K562 (cell line): ENCODE data around the gene SCIN. TPM values are rescaled to one million over a fixed set of nuclear protein-coding genes. Genes with fewer than 3 reads are reported as not detected.

Source experiments
- ATF3 ChIP-seq, 2 experiments: fragments of 450-650 bp in 1 of 2; sonication (generic) in 1 of 2; formaldehyde crosslinking in 1 of 2; IDR thresholded peaks in 1 of 2; conservative IDR thresholded peaks in 1 of 2; 2 replicates each; pipeline versions ENCODE4 v1.6.1 to v1.8.1; 2016 to 2023; ENCODE audit warnings: mild to moderate bottlenecking in 2 of 2, moderate library complexity in 2 of 2, inconsistent platforms in 1 of 2, missing genetic modification reagents in 1 of 2
- CBFA2T3 ChIP-seq: fragments of 450-650 bp; IDR thresholded peaks from 2 replicates; pipeline ENCODE4 v1.6.1; 2017
- ELF2 ChIP-seq: fragments of 250-450 bp; sonication (Bioruptor Pico); IDR thresholded peaks from 2 replicates; pipeline ENCODE4 v1.5.0; 2021; ENCODE audit warnings: mild to moderate bottlenecking
- MAFG ChIP-seq: fragments of 450-650 bp; conservative IDR thresholded peaks from 2 replicates; pipeline ENCODE4 v1.6.1; 2016; ENCODE audit warnings: missing genetic modification characterization, missing compliant biosample characterization
- MCM5 ChIP-seq: fragments of 450-650 bp; IDR thresholded peaks from 2 replicates; pipeline ENCODE4 v1.6.1; 2016; ENCODE audit warnings: low read depth
- MNT ChIP-seq, 2 experiments: fragments of 450-650 bp; conservative IDR thresholded peaks; 2 replicates each; pipeline ENCODE4 v1.6.1; 2017; ENCODE audit warnings: mild to moderate bottlenecking in 2 of 2, moderate library complexity in 2 of 2
- NFE2 ChIP-seq: IDR thresholded peaks from 2 replicates; pipeline ENCODE4 v1.6.1; 2014; ENCODE audit warnings: antibody characterized with exemption, low read depth
- POLR2A ChIP-seq: fragments of 450-650 bp; conservative IDR thresholded peaks from 2 replicates; pipeline ENCODE4 v1.6.1; 2016
- RBM34 ChIP-seq: fragments of 200-400 bp; formaldehyde crosslinking; IDR thresholded peaks from 2 replicates; pipeline ENCODE4 v1.6.1; 2018; ENCODE audit warnings: low read length, borderline replicate concordance; ENCODE audit not compliant: insufficient read depth
- SMARCA4 ChIP-seq: fragments of 450-650 bp; IDR thresholded peaks from 2 replicates; pipeline ENCODE4 v1.6.1; 2016
- STAG1 ChIP-seq: sonication (generic); formaldehyde crosslinking; IDR thresholded peaks from 2 replicates; pipeline ENCODE4 v1.5.0; 2020; ENCODE audit warnings: missing genetic modification reagents, borderline replicate concordance
- TARDBP ChIP-seq: fragments of 450-650 bp; IDR thresholded peaks from 2 replicates; pipeline ENCODE4 v1.6.1; 2016
- THAP7 ChIP-seq: fragments of 250-450 bp; sonication (Bioruptor Pico); IDR thresholded peaks from 2 replicates; pipeline ENCODE4 v1.5.0; 2021
- ZC3H11A ChIP-seq: IDR thresholded peaks from 2 replicates; pipeline ENCODE4 v1.6.1; 2012; ENCODE audit warnings: low read depth, low read length, improper control_type of control experiment
- ZNF561 ChIP-seq: fragments of 450-650 bp; formaldehyde crosslinking; conservative IDR thresholded peaks from 2 replicates; pipeline ENCODE4 v1.4.0; 2020; ENCODE audit warnings: mild to moderate bottlenecking, moderate library complexity
- ZNF766 ChIP-seq: fragments of 200-800 bp; sonication (Bioruptor generic); conservative IDR thresholded peaks from 2 replicates; pipeline ENCODE4 v1.6.1; 2016; ENCODE audit warnings: missing genetic modification characterization, missing compliant biosample characterization
- polyA plus RNA-seq, 8 experiments: library from polyadenylated mRNA; depleted of rRNA in 4 of 8; stranded (reverse) in 5 of 8; unstranded in 3 of 8; fragments of >200 nt; fragmentation: Nextera tagmentation in 2 of 8; fragmentation: Illumina TruSeq in 1 of 8; extraction: Ambion mirVana in 2 of 8; extraction: Trizol in 1 of 8; gene quantifications; 2 replicates each; pipeline versions ENCODE4 v1.2.1 to v1.2.3, GENCODE V29; 2011 to 2014; ENCODE audit warnings: inconsistent platforms in 1 of 8, missing spikeins in 1 of 8
- total RNA-seq, 7 experiments: library from RNA; depleted of rRNA in 6 of 7; stranded (reverse); fragments of >200 nt in 6 of 7; fragmentation: Illumina TruSeq in 2 of 7; extraction: Trizol in 2 of 7; gene quantifications; 2 replicates each; pipeline versions ENCODE4 v1.2.1 to v1.2.3, GENCODE V29; 2011 to 2021; ENCODE audit warnings: low replicate concordance in 1 of 7

Gene SCIN
- total and polyA plus RNA-seq, 9 of the 15 experiments (the other 6 are each of a cell fraction or from before 2014, with no cell fraction given) = 0.67 to 18.2 (median 10.6) TPM

GRCh38 chr7:12623223-12623622 is 52.7 kb downstream of the SCIN start (continued):
- TF ChIP-seq THAP7 (CRISPR knock-in tag) (no peak), ZC3H11A (no peak), MAFG (tag) (peak; percentile 46), ELF2 (CRISPR knock-in tag) (no peak), STAG1 (CRISPR knock-in tag) (no peak), MCM5 (no peak), TARDBP (no peak), CBFA2T3 (peak; percentile 16; the same call in 1 of the 2 replicates), POLR2A (no peak), RBM34 (no peak), SMARCA4 (peak; percentile 32), ATF3 (IDR thresholded peaks at IDR 0.05) (no peak), ATF3 (CRISPR knock-in tag; conservative IDR thresholded peaks at IDR 0.05) (no peak), ZNF561 (CRISPR knock-in tag) (no peak), NFE2 (peak; percentile 70), MNT (conservative IDR thresholded peaks at IDR 0.05) (no peak), ZNF766 (CRISPR knock-in tag) (no peak)
- TF ChIP-seq, all 486 proteins: peak for 14
